Spleen (tissue), 7 donors: ENCODE measurements around the gene PIK3CB.

Source experiments
- POLR2A ChIP-seq, 3 donors: fragments of 450-650 bp; IDR thresholded peaks; one replicate each; pipeline ENCODE4 v1.5.1; 2017; ENCODE audit warnings: antibody characterized with exemption in 3 of 3, mild to moderate bottlenecking in 1 of 3
- TF ChIP-seq, protein P1 (sequence below), 11 experiments: fragments of 200-600 bp in 7 of 11; fragments of 450-650 bp in 4 of 11; sonication (generic) in 4 of 11; IDR thresholded peaks in 8 of 11; conservative IDR thresholded peaks in 3 of 11; 1 replicate in 7 of 11; 2 replicates in 4 of 11; pipeline versions ENCODE4 v1.4.0 to v1.8.0; 2016 to 2021; ENCODE audit warnings: antibody characterized with exemption in 11 of 11, inconsistent platforms in 4 of 11, mild to moderate bottlenecking in 1 of 11
- donor health status: DM: no; HTN: no; CAD: no; lungs with moderate emphysema.
- donor health status: DM: no; HTN: no; CAD: no.
- donor health status: DM: no; HTN: no; CAD: no.

DNA sequence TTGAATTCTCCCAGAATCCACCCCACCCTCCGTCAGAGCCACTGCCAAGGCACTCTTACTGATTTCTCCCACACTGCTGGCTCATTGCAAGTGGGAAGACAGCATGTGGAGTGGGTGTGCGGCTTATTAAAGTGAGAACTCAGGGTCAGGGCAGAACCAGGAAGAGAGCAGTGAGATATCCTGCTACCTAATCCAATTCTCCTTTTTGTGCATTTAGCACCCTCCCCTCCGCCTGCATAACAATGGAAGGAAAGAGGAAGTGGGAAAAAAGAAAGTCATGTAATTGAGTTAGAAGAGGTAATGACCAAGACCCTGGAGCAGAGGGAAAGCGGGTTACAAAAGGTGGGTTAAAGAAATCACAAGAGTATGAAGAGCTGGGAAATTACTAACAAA, 27.8 kb upstream of the PIK3CB start:
- TF ChIP-seq, protein P1, sequence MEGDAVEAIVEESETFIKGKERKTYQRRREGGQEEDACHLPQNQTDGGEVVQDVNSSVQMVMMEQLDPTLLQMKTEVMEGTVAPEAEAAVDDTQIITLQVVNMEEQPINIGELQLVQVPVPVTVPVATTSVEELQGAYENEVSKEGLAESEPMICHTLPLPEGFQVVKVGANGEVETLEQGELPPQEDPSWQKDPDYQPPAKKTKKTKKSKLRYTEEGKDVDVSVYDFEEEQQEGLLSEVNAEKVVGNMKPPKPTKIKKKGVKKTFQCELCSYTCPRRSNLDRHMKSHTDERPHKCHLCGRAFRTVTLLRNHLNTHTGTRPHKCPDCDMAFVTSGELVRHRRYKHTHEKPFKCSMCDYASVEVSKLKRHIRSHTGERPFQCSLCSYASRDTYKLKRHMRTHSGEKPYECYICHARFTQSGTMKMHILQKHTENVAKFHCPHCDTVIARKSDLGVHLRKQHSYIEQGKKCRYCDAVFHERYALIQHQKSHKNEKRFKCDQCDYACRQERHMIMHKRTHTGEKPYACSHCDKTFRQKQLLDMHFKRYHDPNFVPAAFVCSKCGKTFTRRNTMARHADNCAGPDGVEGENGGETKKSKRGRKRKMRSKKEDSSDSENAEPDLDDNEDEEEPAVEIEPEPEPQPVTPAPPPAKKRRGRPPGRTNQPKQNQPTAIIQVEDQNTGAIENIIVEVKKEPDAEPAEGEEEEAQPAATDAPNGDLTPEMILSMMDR (IDR thresholded peaks at IDR 0.05 in 8 of 11, conservative IDR thresholded peaks at IDR 0.05 in 3 of 11), result no peak
- TF ChIP-seq POLR2A (IDR thresholded peaks at IDR 0.05), result no peak
